ENCODE data around the gene BOC.
"Not testable (repeated sequence)": the region's sequence is repeated elsewhere in the genome, so short reads cannot be mapped to it uniquely, and the experiment has no call there.

The BOC gene

GRCh38 chr3:113211330-113212149 is at the start of gene BOC:
BOC (plus strand) TSS chr3:113211557; CDS start chr3:113249803, 38,246 bp downstream.
- no peak for DNase-seq

GRCh38 chr3:113161661-113162060 is 49.7 kb upstream of the BOC start:
- no peak for DNase-seq

GRCh38 chr3:113163152-113163551 is 48.2 kb upstream of the BOC start:
- DNase-seq, result no peak

- no peak for DNase-seq
These were observed 45.5 kb upstream of the BOC start for GRCh38 chr3:113165841-113166240.

GRCh38 chr3:113166357-113166718 is 45.0 kb upstream of the BOC start:
- DNase-seq, result no peak

- no peak for DNase-seq
These were observed 44.5 kb upstream of the BOC start for GRCh38 chr3:113166719-113167492.

- DNase-seq, result no peak
These were observed 43.2 kb upstream of the BOC start for GRCh38 chr3:113167825-113168801.

GRCh38 chr3:113169891-113170452 is 41.4 kb upstream of the BOC start:
- DNase-seq, result no peak

GRCh38 chr3:113170771-113171170 is 40.6 kb upstream of the BOC start:
- no peak for DNase-seq

GRCh38 chr3:113171675-113172300 is 39.6 kb upstream of the BOC start:
- not testable (repeated sequence) for DNase-seq

GRCh38 chr3:113173102-113173501 is 38.3 kb upstream of the BOC start:
- DNase-seq, result no peak

GRCh38 chr3:113174304-113174703 is 37.1 kb upstream of the BOC start:
- no peak for DNase-seq

GRCh38 chr3:113174801-113175485 is 36.4 kb upstream of the BOC start:
- no peak for DNase-seq

GRCh38 chr3:113177526-113177925 is 33.8 kb upstream of the BOC start:
- DNase-seq, result no peak

GRCh38 chr3:113179235-113179824 is 32.0 kb upstream of the BOC start:
- no peak for DNase-seq

GRCh38 chr3:113183748-113184661 is 27.4 kb upstream of the BOC start:
- no peak for DNase-seq

- no peak for DNase-seq
These were observed 26.0 kb upstream of the BOC start for GRCh38 chr3:113185194-113185835.

GRCh38 chr3:113186566-113186965 is 24.8 kb upstream of the BOC start:
- no peak for DNase-seq

- DNase-seq, result no peak
These were observed 18.1 kb upstream of the BOC start for GRCh38 chr3:113193288-113193687.

Measured in CD4-positive, alpha-beta T cell treated with Interferon alpha-2 for 1 hour (primary cell).